Skeletal muscle cell (primary cell): ENCODE data around the gene INSR.
"Not testable (repeated sequence)": the region's sequence is repeated elsewhere in the genome, so short reads cannot be mapped to it uniquely, and the experiment has no call there.

Experiments
- DNase-seq: peaks from one replicate; pipeline ENCODE4 v3.0.0-alpha.2; 2010; ENCODE audit warnings: low read depth
- H3K4me3 ChIP-seq: 2 replicates; pipeline ENCODE4 v1.5.1; 2011; ENCODE audit warnings: low read depth, mild to moderate bottlenecking, control low read depth, low read length, moderate library complexity

Gene INSR

GRCh38 chr19:7293762-7294557 is at the start of gene INSR:
Gene INSR (minus strand): TSS chr19:7294414. CDS start chr19:7293891, 523 bp downstream.
- peak within 1 kb of the TSS; percentile 69 for H3K4me3 ChIP-seq
- peak; percentile 65 for DNase-seq

- no peak for DNase-seq
Measured at GRCh38 chr19:7342143-7342542, 47.9 kb upstream of the INSR start.

GRCh38 chr19:7340959-7341837 is 47.0 kb upstream of the INSR start:
- no peak overlapping the region for H3K4me3 ChIP-seq
- DNase-seq: no peak

More at GRCh38 chr19:7342143-7342542, 47.9 kb upstream of the INSR start:
- H3K4me3 ChIP-seq: no peak overlapping the region

GRCh38 chr19:7337380-7338194 is 43.4 kb upstream of the INSR start:
- no peak overlapping the region for H3K4me3 ChIP-seq

GRCh38 chr19:7336321-7336973 is 42.2 kb upstream of the INSR start:
- DNase-seq: no peak
- no peak overlapping the region for H3K4me3 ChIP-seq

More at GRCh38 chr19:7337380-7338194, 43.4 kb upstream of the INSR start:
- no peak for DNase-seq

GRCh38 chr19:7333198-7334118 is 39.2 kb upstream of the INSR start:
- no peak overlapping the region for H3K4me3 ChIP-seq
- no peak for DNase-seq

GRCh38 chr19:7331446-7331845 is 37.2 kb upstream of the INSR start:
- DNase-seq: no peak
- no peak overlapping the region for H3K4me3 ChIP-seq

GRCh38 chr19:7328647-7329046 is 34.4 kb upstream of the INSR start:
- DNase-seq: no peak
- no peak overlapping the region for H3K4me3 ChIP-seq

GRCh38 chr19:7327802-7328201 is 33.6 kb upstream of the INSR start:
- H3K4me3 ChIP-seq: no peak overlapping the region
- DNase-seq: no peak

- no peak for DNase-seq
Measured at GRCh38 chr19:7326105-7326877, 32.1 kb upstream of the INSR start.

GRCh38 chr19:7318176-7318575 is 24.0 kb upstream of the INSR start:
- DNase-seq: no peak
- no peak overlapping the region for H3K4me3 ChIP-seq

More at GRCh38 chr19:7326105-7326877, 32.1 kb upstream of the INSR start:
- H3K4me3 ChIP-seq: no peak overlapping the region

GRCh38 chr19:7312816-7313215 is 18.6 kb upstream of the INSR start:
- no peak overlapping the region for H3K4me3 ChIP-seq
- no peak for DNase-seq

GRCh38 chr19:7311911-7312310 is 17.7 kb upstream of the INSR start:
- H3K4me3 ChIP-seq: no peak overlapping the region
- DNase-seq: no peak

GRCh38 chr19:7308327-7308726 is 14.1 kb upstream of the INSR start:
- not testable (repeated sequence) for DNase-seq, H3K4me3 ChIP-seq

GRCh38 chr19:7307590-7308218 is 13.5 kb upstream of the INSR start:
- H3K4me3 ChIP-seq: no peak overlapping the region

GRCh38 chr19:7304200-7304599 is 10.0 kb upstream of the INSR start:
- no peak overlapping the region for H3K4me3 ChIP-seq
- DNase-seq: no peak

More at GRCh38 chr19:7307590-7308218, 13.5 kb upstream of the INSR start:
- no peak for DNase-seq

- no peak overlapping the region for H3K4me3 ChIP-seq
- DNase-seq: no peak
Measured at GRCh38 chr19:7303470-7303869, 9.3 kb upstream of the INSR start.
